ENCODE results near the gene GPBAR1.

The GPBAR1 gene, protein sequence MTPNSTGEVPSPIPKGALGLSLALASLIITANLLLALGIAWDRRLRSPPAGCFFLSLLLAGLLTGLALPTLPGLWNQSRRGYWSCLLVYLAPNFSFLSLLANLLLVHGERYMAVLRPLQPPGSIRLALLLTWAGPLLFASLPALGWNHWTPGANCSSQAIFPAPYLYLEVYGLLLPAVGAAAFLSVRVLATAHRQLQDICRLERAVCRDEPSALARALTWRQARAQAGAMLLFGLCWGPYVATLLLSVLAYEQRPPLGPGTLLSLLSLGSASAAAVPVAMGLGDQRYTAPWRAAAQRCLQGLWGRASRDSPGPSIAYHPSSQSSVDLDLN

DNA sequence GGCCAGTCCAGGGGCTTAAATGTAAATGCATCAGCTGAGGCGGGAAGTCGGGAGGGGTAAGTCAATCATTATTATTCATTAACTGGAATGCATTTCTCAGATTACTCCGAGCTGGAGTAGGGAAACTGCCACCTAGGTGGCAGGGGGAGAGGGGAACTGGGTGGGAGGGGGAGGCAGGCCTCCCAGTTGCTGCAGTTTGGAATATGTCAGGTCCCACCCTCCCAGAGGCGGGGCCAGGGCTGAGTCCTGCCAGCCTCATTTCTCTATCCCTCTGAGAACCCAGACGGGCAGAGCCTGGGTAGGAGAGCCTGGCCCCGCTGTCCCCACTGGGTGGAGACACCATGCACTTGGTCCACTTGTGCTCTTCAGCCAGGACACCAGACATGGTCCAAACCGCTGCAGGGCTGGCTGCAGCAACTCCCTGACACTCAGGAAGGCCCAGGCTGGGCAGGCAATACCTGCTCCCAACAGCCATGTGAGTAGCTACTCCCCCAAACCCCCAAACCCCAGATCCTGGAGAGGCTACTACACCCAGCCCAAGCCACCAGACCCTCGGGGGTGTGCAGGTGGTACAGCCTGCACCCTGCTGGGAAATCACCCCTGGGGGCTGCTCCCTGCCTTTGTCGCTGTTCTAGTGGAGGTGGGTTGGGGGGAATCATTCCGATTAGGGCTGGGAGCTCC lies at the start of gene GPBAR1:
Gene GPBAR1 (plus strand): TSS at position 274 of the 681 bp plus-strand sequence. CDS start 1,710 bp downstream, outside the sequence.
- DNase-seq = no peak

GRCh38 chr2:218214116-218214515 lies 46.7 kb upstream of the GPBAR1 start:
- no peak for DNase-seq

- peak; percentile 19 to 34 for DNase-seq
Observed at GRCh38 chr2:218216336-218216673, 44.5 kb upstream of the GPBAR1 start.

DNA sequence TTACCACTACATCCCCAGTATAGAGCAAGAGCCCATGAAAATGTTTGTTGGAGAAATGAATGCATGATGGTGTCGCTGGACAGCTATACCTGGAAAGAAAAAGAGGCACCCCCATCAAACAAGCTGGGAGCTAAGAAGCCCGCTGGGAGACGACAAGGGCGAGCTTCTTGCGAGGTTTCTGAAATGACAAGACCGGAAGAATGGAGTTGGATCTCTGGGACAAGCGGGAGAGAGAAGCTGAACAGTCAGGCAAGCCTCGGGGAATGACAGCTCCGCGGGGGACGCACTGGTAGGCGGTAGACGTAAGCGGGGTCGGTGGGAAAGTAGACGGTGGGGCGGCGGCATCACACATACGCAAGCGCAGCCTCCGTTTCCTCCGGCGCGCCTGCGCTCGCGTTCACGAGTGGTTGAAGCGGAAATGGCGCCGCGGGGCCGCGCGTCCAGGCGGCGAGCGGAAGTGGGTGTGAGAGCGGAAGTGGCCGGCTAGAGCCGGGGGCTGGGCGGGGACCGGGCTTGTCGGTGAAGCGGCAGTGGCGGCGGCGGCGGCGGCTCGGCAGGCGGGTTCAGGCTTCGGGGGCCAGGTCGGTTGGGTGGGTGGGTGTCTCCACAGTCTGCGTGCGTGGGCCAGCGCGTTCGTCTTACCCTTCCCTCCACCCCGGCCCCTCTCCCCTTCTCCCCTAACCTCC lies 44.0 kb upstream of the GPBAR1 start, which contains the start of gene ARPC2:
Gene ARPC2 (plus strand): TSS at position 516 of the 686 bp plus-strand sequence. CDS start 282 bp downstream, outside the sequence.
- DNase-seq = peak; percentile 86 to 88

- peak in 1 of 2 experiments; percentile 22 for DNase-seq
Observed at GRCh38 chr2:218217360-218218267, 43.2 kb upstream of the GPBAR1 start.

DNA sequence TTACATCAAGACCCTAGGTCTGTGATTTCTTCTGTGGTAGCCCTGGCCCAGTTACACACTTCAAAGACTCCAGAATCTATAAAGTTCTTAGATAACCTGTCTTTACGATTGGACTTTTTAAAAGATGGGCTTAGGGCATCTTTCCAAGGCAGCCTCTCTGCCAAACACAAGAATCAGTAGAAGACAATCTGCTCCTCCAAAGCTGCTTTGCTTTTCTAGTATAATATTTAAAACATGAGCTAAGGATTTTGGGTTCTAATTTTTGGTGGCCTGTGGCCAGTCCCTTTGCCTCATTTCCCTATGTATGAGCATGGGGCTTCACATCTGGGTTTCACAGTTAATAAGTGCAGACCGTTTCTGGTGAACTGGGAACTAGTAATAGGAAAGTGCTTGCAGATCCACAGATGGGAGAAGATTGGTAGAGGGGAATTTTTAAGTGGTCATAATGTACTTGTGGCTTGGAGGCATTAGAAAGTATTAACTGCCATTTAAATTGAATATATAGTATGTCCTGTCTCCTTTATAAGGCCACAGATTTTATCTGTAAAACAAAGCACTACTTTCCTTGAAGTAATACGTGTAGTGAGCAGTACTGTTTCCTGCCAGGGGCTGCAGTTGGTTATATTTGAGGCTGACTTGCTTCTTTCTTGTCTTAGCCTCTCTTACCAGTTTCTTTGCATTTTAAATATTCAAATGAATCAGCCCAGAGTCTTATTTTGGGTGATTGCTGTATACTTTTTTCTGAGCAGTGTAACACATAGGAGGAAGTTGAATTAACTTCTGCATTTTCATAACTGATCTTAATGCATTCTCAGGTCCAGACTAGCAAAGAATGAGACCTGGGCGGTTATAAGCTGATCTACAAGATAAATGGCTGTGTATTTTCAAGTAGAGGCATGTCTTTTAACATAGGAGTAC lies 42.3 kb upstream of the GPBAR1 start:
- DNase-seq = no peak

GRCh38 chr2:218219934-218220333 lies 40.9 kb upstream of the GPBAR1 start:
- no peak for DNase-seq

DNA sequence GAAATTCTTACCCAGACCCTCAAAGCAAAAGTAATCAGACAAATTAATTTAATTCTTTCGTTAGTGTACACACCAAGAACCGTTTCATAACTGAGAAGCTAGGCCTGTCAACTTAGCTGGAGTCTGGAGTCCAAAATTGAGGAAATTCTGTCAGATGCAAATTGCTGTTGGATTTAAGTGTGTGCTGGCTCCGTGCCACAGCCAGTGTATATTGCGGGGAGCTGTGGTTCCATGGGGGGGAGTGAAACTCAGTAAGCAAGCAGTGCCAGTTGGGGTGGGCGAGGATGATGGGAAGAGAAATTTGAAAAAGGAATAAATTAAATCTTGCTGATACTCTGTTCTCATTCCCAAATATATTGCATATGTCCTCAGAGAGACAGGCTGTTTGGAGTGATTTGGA lies 39.8 kb upstream of the GPBAR1 start:
- no peak for DNase-seq

- DNase-seq = no peak
Observed at GRCh38 chr2:218223046-218223445, 37.8 kb upstream of the GPBAR1 start.

- DNase-seq = no peak
Observed at GRCh38 chr2:218224186-218224585, 36.6 kb upstream of the GPBAR1 start.

GRCh38 chr2:218226903-218227302 lies 33.9 kb upstream of the GPBAR1 start:
- DNase-seq = no peak

- DNase-seq = no peak
Observed at GRCh38 chr2:218228366-218229090, 32.3 kb upstream of the GPBAR1 start.

DNA sequence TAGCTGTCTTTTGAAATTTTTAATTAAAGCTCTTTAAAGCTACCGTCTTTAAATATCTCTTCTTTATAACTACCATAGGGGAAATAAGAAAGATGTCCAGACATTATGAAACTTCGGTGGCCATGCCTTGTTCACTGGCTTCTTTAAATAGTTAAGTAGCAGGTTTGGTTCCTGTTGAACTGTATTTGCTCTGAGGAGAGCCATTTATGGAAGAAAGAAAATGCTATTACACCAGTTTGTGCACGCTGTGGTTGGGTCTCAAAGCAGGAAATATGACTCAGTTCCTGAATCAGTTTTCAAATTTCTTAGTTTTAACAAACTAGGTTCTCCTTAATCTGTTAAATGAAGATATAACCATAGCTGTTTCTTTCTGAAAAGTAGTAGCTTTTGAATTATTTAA lies 31.6 kb upstream of the GPBAR1 start:
- DNase-seq = no peak

DNA sequence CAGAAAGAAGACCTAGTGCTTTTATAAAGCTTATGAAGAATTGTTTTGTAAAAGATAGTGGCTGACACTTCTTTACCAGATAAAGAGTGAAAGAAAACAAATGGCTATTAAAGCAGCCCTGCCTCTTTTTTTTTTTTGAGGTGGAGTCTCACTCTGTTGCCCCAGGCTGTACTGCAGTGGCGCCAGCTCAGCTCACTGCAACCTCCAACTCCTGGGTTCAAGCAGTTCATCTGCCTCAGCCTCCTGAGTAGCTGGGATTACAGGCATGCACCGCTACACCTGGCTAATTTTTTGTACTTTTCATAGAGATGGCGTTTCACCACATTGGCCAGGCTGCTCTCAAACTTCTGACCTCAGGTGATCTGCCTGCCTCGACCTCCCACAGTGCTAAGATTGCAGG lies 31.0 kb upstream of the GPBAR1 start:
- DNase-seq = no peak

DNA sequence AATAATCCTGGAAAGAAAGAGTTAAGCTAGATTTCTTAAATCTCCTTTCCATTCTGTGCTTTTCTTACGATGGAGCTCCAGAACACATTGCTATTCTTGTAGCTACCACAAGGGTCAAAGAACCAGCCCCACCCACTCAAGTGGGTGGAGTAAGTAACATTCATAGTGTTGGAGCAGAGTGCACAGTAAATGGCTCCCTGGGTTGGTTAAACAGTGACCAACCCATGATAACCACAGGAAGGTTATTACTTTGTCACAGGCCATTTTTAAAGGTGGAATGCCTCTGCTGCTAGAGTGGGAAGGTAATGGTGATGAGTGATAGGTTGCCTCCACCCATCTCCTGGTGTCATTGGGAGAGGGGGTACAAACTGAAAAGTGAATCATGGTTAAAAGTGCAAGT lies 29.9 kb upstream of the GPBAR1 start:
- DNase-seq = peak in 1 of 2 experiments; percentile 1

GRCh38 chr2:218233543-218233942 lies 27.3 kb upstream of the GPBAR1 start:
- no peak for DNase-seq

DNA sequence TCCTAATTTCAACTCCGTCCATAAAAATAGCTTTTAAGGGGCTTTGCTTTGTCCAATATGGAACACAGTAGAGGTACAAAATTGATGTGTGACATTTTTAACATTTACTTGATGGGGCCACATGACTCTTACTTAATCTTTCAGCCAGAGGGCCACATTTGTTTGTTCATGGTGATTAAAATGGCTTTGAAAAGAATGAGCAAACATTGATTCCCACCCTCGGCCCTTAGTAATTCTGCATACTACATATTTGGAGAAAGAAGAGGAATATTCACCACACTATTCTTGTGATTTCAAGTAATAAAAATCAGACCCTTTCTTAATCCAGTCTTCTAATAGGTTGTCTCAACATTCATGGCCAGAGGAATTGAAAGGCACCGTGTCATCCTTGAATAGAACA lies 26.3 kb upstream of the GPBAR1 start:
- DNase-seq = no peak

GRCh38 chr2:218235017-218235416 lies 25.8 kb upstream of the GPBAR1 start:
- no peak for DNase-seq

DNA sequence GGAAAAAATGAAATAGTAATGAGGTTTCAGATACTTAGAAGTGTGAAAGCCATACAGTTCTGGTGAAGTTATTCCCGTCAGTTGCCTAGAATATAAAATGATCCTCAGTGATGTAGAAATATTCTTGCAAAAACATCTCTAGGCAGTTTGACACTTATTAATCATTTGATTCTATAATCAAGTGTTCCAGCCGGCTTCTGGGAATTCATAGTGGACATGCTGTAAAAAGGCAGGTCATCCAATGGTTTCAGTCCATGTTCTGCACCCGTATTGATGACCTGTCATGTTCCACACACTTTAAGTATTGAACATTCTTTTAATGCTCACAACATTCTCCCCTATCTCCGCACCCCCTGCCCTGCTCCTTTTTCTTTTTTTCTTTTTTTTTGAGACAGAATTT lies 24.0 kb upstream of the GPBAR1 start:
- DNase-seq = no peak

DNA sequence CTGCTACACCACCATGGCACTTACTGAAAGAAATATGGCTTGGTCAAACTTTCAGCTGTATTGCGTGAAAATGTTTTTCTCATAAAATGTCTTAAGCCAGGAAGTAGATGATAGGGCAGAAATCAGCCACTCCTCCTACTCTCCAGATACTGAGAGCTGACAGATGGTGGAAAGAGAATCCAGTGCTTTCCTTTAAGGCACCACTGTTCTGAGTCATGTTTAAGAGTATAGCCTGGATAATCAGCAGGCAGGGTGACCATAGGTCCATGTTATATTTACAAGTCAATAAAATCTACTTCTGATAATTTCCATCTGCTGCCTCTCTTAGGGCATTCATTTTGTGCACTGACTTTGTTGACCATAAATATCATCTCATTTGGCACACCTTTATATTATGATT lies 21.9 kb upstream of the GPBAR1 start:
- DNase-seq = no peak

DNA sequence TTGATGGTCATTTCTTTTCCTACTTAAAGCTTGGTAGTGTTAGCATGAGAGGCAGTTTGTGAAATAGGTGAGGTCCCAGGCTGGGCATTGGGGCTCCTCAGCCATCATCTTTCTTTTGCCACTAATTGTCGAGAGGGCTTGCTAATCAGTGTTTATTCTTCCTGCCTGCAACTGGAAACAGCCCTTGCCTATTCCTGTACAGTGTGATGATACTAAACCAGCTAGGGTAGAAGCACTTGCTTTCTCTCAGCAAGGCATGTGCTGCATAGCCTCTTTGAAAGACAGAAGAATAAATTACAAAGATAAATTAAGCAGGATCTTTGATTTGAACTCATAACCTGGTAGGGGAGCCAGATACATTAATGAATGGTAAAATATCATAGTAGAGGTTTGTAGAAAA lies 16.6 kb upstream of the GPBAR1 start:
- DNase-seq = no peak

Measured in SHP77 (cell line).